ENCODE measurements around the gene MEG3. TPM values are rescaled to one million over a fixed set of nuclear protein-coding genes. Genes with fewer than 3 reads are reported as not detected.

MEG3 gene
- total and polyA plus RNA-seq, 9 of the 15 experiments (the other 6 are each of a cell fraction or from before 2014, with no cell fraction given): 0.10 to 5.3 (median 1.0) TPM; not detected in 1

DNA sequence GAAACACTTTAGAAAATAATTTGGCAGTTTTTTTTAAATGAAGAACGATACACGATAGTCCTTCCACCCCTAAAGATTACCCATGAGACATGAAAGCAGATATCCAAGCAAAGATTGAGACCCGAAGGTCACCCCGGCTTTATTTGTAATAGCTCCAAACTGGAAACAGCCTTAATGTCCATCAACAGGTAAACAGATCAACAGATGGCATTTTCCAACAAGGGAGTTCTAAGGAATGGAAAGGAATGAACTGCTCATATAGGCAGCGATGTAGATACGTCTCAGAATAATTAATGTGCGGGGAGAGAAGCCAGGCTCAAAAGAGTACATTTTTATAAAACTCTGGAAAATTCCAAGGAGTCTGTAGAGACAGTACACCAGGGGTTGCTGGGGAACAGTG lies 23.7 kb upstream of the MEG3 start:
- H3K9ac ChIP-seq (ENCODE audit: insufficient read depth in 1 of 2, low read depth in 2 of 2, low read length in 2 of 2): no peak overlapping the region
- in situ Hi-C loops (cut with MboI) (no loop called here), intact Hi-C loops (cut with micrococcal nuclease) (no loop called here)
- H3K27me3 ChIP-seq (ENCODE audit: control insufficient read depth in 2 of 2, insufficient read depth in 2 of 2, low read length in 2 of 2): no peaks in the 10 kb centered on the region
- H3K27ac ChIP-seq (ENCODE audit: extremely low read depth, low read depth, low read length): no peak overlapping the region
- no peaks in the 10 kb centered on the region for H3K79me2 ChIP-seq (ENCODE audit: control insufficient read depth, insufficient read depth, low read length)
- CTCF ChIA-PET (ENCODE audit: low intra/inter-chr PET ratio): no interaction called here
- H3K4me1 ChIP-seq (replicated peaks in 1 of 2; ENCODE audit: control insufficient read depth in 2 of 2, insufficient read depth in 2 of 2, low read length in 2 of 2): peaks cover 0 to 4% of the 10 kb centered on the region in 2 experiments; a peak in 2 of 5 replicates
- BruUV-seq (replicated peaks): no TSS peak
- no peaks in the 10 kb centered on the region for H3K36me3 ChIP-seq (ENCODE audit: control insufficient read depth, insufficient read depth, low read length)
- no peaks in the 10 kb centered on the region for H3K9me1 ChIP-seq (ENCODE audit: control insufficient read depth, insufficient read depth, low read length)
- no peak overlapping the region for H2AFZ ChIP-seq (ENCODE audit: low read depth, low read length)
- no peaks in the 10 kb centered on the region for H3K9me3 ChIP-seq (replicated peaks; ENCODE audit: control insufficient read depth, insufficient read depth, low read depth, low read length)
- 67% methylated on average over 7 of the region's 7 CpGs for WGBS (ENCODE audit: insufficient coverage, low coverage, missing lambda C conversion rate)
- no peak for FAIRE-seq
- no peaks in the 10 kb centered on the region for H4K20me1 ChIP-seq (replicated peaks; ENCODE audit: control insufficient read depth, insufficient read depth, low read length)
- ATAC-seq: no peak
- H3K4me2 ChIP-seq (ENCODE audit: insufficient read depth, low read length): no peak overlapping the region
- POLR2A ChIA-PET: interaction anchor here (0.6 kb wide), 1 partner anchor 131 kb away, joined by 3 read pairs; no protein-coding TSS in a partner anchor
- no peak overlapping the region for H3K4me3 ChIP-seq
- DNase-seq (ENCODE audit: extremely low read depth in 1 of 4, low spot score in 3 of 4): no peak
- no peak for TF ChIP-seq OTX1 (CRISPR knock-in tag; IDR thresholded peaks at IDR 0.05)
- TF ChIP-seq CREB1 (IDR thresholded peaks at IDR 0.05): no peak
- TF ChIP-seq CREB1 (CRISPR knock-in tag; IDR thresholded peaks at IDR 0.05): no peak
- no peak for TF ChIP-seq ZNF707 (CRISPR knock-in tag; conservative IDR thresholded peaks at IDR 0.05)
- TF ChIP-seq SMARCA4 (IDR thresholded peaks at IDR 0.05): no peak
- TF ChIP-seq CSDE1 (IDR thresholded peaks at IDR 0.05): no peak
- no peak for TF ChIP-seq CBX2 (IDR thresholded peaks at IDR 0.05; ENCODE audit: insufficient read depth, low read length, poor library complexity, severe bottlenecking)
- no peak for TF ChIP-seq ZSCAN29 (IDR thresholded peaks at IDR 0.05)
- no peak for TF ChIP-seq ADNP (tag; IDR thresholded peaks at IDR 0.05)
- no peak for TF ChIP-seq ZNF277 (CRISPR knock-in tag; IDR thresholded peaks at IDR 0.05; ENCODE audit: borderline replicate concordance)
- TF ChIP-seq ZC3H4 (CRISPR knock-in tag; IDR thresholded peaks at IDR 0.05; ENCODE audit: borderline replicate concordance): no peak
- TF ChIP-seq ZNF77 (CRISPR knock-in tag; IDR thresholded peaks at IDR 0.05): no peak
- TF ChIP-seq NEUROD1 (IDR thresholded peaks at IDR 0.05; ENCODE audit: borderline replicate concordance, low read depth, low read length, partially characterized antibody): no peak
- no peak for TF ChIP-seq ZBTB1 (CRISPR knock-in tag; IDR thresholded peaks at IDR 0.05; ENCODE audit: borderline replicate concordance, low read depth)

Measured in K562 (cell line).